GM23248 (cell line): ENCODE data around the gene HRCT1.

Source experiments
- EZH2 ChIP-seq: fragments of 200-600 bp; sonication (generic); IDR thresholded peaks from 2 replicates; pipeline ENCODE4 v1.6.1; 2018; ENCODE audit warnings: antibody characterized with exemption, mild to moderate bottlenecking; ENCODE audit not compliant: insufficient read depth, poor library complexity, severe bottlenecking
- EZH2phosphoT487 ChIP-seq: fragments of 200-600 bp; sonication (generic); IDR thresholded peaks from 2 replicates; pipeline ENCODE4 v1.6.1; 2018; ENCODE audit warnings: antibody characterized with exemption, moderate library complexity, mild to moderate bottlenecking, low read depth; ENCODE audit not compliant: insufficient read depth

- TF ChIP-seq EZH2: no peak
- TF ChIP-seq EZH2phosphoT487: no peak
Measured at GRCh38 chr9:35903049-35903448, 3.0 kb upstream of the HRCT1 start.
